ENCODE data around the gene RAB11B.
"Not testable (repeated sequence)": the region's sequence is repeated elsewhere in the genome, so short reads cannot be mapped to it uniquely, and the experiment has no call there.

The RAB11B gene

GRCh38 chr19:8370176-8371010, 19.8 kb upstream of the RAB11B start:
- no peak for DNase-seq (ENCODE audit: low spot score)

DNA sequence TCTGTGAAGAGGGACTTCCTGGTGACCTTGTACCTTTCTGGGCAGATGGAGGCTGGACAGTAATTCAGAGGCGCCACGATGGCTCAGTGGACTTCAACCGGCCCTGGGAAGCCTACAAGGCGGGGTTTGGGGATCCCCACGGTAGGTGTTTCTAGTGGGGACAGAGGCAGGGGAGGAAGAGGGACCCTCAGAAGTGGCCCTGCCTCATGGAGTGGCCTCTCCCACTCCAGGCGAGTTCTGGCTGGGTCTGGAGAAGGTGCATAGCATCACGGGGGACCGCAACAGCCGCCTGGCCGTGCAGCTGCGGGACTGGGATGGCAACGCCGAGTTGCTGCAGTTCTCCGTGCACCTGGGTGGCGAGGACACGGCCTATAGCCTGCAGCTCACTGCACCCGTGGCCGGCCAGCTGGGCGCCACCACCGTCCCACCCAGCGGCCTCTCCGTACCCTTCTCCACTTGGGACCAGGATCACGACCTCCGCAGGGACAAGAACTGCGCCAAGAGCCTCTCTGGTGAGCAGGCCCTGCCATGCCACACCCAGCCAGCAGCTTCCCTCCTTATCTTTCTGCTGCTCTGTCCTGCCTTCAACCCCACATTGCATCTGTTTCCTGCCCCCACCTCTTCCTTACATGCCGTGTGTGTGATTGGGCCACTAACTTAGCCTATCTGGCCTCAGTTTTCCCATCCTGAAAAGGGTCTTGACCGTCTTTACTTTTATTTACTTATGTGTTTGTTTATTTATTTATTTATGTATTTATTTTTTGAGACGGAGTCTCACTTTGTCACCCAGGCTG, 19.0 kb upstream of the RAB11B start:
- no peak for DNase-seq (ENCODE audit: low spot score)

DNA sequence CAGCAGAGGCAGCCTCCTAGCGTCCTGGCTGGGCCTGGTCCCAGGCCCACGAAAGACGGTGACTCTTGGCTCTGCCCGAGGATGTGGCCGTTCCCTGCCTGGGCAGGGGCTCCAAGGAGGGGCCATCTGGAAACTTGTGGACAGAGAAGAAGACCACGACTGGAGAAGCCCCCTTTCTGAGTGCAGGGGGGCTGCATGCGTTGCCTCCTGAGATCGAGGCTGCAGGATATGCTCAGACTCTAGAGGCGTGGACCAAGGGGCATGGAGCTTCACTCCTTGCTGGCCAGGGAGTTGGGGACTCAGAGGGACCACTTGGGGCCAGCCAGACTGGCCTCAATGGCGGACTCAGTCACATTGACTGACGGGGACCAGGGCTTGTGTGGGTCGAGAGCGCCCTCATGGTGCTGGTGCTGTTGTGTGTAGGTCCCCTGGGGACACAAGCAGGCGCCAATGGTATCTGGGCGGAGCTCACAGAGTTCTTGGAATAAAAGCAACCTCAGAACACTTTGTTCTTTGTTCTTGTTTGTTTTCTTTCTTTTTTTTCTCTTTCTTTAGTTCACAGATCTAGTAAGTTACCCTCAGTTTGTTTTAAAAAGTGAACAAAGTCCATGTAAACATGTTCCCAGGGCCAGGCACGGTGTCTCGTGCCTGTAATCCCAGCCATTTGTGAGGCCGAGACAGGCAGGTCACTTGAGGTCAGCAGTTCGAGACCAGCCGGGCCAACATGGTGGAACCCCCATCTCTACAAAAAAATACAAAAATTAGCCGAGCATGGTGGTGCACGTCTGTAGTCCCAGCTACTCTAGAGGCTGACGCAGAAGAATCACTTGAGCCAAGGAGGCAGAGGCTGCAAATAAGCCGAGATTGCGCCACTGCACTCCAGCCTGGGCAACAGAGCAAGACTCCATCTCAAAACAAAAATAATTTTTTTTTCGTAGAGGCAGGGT, 16.0 kb upstream of the RAB11B start:
- no peak for DNase-seq (ENCODE audit: low spot score)

DNA sequence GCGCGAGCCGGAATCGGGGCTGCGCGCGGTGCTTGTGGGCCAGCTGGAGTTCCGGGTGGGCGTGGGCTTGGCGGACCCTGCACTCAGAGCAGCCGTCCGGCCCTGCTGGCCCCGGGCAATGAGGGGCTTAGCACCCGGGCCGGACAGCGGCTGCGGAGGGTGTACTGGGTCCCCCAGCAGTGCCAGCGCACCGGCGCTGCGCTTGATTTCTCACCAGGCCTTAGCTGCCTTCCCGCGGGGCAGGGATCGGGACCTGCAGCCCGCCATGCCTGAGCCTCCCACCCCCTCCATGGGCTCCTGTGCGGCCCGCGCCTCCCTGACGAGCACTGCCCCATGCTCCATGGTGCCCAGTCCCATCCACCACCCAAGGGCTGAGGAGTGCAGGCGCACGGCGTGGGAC, 14.4 kb upstream of the RAB11B start:
- DNase-seq (ENCODE audit: low spot score) = not testable (repeated sequence)

DNA sequence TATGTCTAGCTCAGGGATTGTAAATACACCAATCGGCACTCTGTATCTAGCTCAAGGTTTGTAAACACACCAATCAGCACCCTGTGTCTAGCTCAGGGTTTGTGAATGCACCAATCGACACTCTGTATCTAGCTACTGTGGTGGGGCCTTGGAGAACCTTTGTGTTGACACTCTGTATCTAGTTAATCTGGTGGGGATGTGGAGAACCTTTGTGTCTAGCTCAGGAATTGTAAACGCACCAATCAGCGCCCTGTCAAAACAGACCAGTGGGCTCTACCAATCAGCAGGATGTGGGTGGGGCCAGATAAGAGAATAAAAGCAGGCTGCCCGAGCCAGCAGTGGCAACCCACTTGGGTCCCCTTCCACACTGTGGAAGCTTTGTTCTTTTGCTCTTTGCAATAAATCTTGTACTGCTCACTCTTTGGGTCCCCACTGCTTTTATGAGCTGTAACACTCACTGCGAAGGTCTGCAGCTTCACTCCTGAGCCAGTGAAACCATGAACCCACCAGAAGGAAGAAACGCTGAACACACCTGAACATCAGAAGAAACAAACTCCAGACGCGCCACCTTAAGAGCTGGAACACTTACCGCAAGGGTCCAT, 13.7 kb upstream of the RAB11B start:
- DNase-seq (ENCODE audit: low spot score) = not testable (repeated sequence)

DNA sequence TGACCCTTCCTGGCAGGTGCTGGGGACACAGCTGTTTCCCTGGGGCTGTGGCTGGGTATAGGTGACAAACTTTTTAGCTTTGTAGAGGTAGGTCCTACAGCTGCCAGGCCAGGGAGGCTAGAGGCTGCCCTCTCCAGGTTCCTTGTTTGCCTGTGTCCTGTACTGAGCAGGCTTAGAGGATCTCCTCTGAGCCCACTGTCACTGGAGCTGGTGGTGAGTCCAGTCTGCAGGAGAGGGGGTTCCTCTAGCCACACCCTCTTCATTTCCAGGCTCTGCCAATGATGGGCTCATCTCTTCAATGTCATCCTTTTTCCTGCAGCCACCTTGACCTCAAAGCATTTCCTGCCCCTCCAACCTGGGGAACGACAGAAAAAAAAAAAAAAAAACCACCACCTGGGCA, 12.6 kb upstream of the RAB11B start:
- DNase-seq (ENCODE audit: low spot score) = no peak

GRCh38 chr19:8379156-8379891, 10.8 kb upstream of the RAB11B start:
- not testable (repeated sequence) for DNase-seq (ENCODE audit: low spot score)

GRCh38 chr19:8384569-8384968, 5.6 kb upstream of the RAB11B start:
- DNase-seq (ENCODE audit: low spot score) = not testable (repeated sequence)

DNA sequence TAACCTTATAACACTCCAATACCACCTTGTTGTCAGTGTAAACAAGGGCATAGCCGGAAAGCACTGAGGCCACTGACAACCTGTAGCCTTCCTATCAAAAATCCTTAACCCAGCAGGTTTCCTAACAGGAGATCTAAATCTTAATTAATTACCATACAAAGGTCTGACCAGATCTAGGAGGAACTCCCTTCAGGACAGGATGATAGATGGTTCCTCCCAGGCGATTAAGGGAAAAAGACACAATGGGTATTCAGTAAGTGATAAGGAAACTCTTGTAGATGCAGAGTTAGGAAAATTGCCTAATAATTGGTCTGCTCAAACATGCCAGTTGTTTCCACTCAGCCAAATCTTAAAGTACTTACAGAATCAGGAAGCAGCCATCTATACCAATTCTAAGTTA, 5.1 kb upstream of the RAB11B start:
- not testable (repeated sequence) for DNase-seq (ENCODE audit: low spot score)

GRCh38 chr19:8385566-8385965, 4.6 kb upstream of the RAB11B start:
- not testable (repeated sequence) for DNase-seq (ENCODE audit: low spot score)

DNA sequence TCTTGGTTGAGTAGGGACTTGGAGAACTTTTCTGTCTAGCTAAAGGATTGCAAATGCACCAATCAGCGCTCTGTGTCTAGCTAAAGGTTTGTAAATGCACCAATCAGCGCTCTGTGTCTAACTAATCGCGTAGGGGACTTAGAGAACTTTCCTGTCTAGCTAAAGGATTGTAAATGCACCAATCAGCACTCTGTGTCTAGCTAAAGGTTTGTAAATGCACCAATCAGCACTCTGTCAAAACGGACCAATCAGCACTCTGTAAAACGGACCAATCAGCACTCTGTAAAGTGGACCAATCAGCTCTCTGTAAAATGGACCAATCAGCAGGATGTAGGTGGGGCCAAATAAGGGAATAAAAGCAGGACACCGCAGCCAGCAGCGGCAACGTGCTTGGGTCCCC, 3.7 kb upstream of the RAB11B start:
- not testable (repeated sequence) for DNase-seq (ENCODE audit: low spot score)

DNA sequence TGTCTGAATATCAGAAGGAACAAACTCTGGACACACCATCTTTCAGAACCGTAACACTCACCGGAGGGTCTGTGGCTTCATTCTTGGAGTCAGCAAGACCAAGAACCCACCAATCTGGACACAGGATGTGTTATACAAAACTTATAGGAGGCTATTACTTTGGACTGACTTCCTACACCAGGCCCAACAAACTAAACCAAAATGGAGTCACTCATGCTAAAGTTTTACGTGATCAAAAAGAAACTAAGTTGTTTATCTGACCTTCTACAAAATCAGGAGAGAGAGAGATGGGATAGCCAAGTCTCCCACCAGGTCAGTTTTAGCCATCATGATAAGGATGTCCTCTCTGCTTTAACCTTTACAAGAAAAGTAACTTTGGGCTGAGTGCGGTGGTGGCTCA, 3.2 kb upstream of the RAB11B start:
- DNase-seq (ENCODE audit: low spot score) = no peak

DNA sequence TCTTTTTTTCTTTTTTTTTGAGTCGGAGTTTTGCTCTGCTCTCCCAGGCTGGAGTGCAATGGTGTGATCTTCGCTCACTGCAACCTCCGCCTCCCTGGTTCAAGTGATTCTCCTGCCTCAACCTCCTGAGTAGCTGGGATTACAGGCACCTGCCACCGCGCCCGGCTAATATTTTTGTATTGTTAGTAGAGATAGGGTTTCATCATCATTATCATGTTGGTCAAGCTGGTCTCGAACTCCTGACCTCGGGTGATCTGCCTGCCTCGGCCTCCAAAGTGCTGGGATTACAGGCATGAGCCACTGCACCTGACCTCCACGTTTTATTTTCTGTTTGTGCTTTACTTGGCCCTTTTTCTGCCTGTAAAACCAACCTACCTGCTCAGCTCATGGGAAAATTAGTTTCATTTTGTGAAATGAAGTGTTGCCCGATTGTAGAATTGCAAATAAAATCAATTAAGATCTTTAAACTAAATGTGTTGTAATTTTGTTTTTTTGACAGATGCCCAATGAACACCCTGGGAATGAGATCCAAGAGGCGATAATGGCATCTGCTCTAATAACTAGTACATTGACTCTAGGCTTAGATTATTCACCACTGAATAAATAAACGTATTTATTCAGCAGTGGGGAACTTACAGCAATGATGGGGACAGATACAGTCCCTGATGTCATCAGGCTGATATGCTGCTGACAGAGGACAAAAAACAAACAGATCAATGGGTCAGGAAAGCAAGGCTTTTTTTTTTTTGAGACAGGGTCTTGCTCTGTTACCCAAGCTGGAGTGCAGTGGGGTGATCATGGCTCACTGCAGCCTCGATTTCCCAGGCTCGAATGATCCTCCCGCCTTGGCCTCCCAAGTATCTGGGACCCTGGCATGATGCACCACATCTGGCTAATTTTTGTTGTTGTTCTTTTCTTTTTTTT, 2.2 kb upstream of the RAB11B start:
- no peak for DNase-seq (ENCODE audit: low spot score)

- DNase-seq (ENCODE audit: low spot score) = no peak
Observed at GRCh38 chr19:8388612-8388958, 1.6 kb upstream of the RAB11B start.

- peak; percentile 95 for DNase-seq (ENCODE audit: low spot score)
Observed at GRCh38 chr19:8390617-8390981, 439 bp downstream of the RAB11B start.

DNA sequence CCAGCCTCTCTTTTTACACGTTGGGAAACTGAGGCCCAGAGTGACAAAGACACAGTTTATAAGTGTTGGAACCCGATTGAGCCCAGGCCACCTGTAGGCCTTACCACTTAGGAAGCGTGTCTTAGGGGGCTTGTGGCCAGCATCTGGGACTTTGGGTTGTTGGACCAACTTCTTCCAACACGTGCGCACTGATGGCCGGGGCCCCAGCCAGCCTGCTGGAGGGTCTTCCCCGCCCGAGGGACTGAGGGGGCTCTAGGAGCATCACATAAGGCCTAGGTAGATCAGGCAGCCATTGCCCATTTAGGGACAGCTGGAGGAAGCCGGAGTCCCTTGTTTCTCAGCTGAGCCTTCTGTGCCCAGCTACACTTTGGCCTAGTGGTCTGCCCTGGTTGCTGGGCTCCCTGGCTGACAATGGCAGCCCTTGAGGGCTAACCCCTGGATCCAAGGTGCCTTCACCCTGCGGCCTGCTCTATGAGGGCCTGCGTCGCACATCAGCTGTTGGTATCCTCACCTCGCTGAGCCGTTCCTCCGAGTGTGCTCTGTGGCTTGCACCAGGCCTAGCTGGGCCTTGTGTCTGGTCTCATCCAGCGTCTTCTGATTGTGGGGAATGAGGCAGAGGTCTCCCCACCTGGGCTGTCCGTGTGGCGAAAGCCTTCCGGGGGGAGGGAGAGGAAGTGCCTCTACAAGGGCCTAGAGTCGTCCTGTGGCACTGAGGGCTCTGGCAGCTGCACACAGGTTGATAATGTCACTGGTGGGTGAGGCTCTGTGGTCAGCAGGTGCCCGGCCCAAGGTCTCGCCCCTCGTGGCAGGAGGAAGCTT, 1.2 kb downstream of the RAB11B start:
- no peak for DNase-seq (ENCODE audit: low spot score)

- DNase-seq (ENCODE audit: low spot score) = no peak
Observed at GRCh38 chr19:8392017-8392591, 1.9 kb downstream of the RAB11B start.

- DNase-seq (ENCODE audit: low spot score) = no peak
Observed at GRCh38 chr19:8393192-8393870, 3.2 kb downstream of the RAB11B start.
